ENCODE data around the gene MICB. TPM values are rescaled to one million over a fixed set of nuclear protein-coding genes. Genes with fewer than 3 reads are reported as not detected.
A peak's percentile ranks its signal among the peaks of the same experiment; 100 is the strongest.

The MICB gene
- total and polyA plus RNA-seq, 9 of the 15 experiments (the other 6 are each of a cell fraction or from before 2014, with no cell fraction given), result 13.3 to 34.5 (median 19.8) TPM

DNA sequence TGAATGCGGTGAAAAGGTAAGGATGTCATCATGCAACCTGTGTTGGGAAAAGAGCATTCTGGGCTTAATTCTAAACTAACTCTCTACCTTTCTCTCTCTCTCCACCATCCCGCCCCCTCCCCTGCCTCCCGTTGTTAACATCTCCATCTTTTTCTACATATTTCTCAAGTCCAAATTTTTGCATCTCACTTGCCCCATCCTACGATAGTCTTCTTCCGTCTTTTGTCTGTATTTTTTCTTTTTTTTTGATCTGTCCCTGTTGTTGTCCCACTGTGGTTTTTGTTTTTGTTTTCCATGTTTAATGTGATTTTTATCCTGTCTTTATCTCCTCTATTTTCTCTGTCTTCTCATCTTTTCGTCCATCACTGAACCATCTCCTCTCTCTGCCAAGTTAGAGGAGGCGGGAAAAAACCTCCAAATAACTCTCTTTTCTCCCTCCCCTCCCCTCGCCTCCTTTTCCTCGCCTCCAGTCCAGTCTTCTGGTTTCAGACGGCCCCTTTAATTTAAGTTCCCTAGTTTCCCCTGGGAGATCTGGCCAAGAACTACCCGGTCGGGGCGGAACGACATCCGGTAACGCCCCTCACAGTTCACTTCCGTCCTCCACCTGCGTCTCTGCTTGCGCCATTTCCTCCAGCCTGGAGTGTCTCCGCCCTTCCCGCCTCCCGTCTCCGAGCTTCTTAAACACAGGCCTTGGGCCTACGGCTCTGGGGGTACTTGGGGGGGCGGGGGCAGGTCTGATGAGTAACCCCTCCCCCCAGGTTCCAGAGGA is 49.2 kb downstream of the MICB start, which contains the start of gene NFKBIL1 (continued):
- TF ChIP-seq, protein P1, sequence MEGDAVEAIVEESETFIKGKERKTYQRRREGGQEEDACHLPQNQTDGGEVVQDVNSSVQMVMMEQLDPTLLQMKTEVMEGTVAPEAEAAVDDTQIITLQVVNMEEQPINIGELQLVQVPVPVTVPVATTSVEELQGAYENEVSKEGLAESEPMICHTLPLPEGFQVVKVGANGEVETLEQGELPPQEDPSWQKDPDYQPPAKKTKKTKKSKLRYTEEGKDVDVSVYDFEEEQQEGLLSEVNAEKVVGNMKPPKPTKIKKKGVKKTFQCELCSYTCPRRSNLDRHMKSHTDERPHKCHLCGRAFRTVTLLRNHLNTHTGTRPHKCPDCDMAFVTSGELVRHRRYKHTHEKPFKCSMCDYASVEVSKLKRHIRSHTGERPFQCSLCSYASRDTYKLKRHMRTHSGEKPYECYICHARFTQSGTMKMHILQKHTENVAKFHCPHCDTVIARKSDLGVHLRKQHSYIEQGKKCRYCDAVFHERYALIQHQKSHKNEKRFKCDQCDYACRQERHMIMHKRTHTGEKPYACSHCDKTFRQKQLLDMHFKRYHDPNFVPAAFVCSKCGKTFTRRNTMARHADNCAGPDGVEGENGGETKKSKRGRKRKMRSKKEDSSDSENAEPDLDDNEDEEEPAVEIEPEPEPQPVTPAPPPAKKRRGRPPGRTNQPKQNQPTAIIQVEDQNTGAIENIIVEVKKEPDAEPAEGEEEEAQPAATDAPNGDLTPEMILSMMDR (IDR thresholded peaks at IDR 0.05 in 2 of 3, conservative IDR thresholded peaks at IDR 0.05 in 1 of 3; ENCODE audit: insufficient read depth in 2 of 3, low read depth in 1 of 3, low read length in 3 of 3), result no peak; a peak in 1 of 6 replicates
- TF ChIP-seq MAFK (IDR thresholded peaks at IDR 0.05; ENCODE audit: low read length), result peak; percentile 27; the same call in 1 of the 2 replicates
- TF ChIP-seq EWSR1 (IDR thresholded peaks at IDR 0.05; ENCODE audit: borderline replicate concordance, low read depth, partially characterized antibody), result no peak
- peak; percentile 51; the same call in 1 of the 2 replicates for TF ChIP-seq BCOR (IDR thresholded peaks at IDR 0.05)
- no peak for TF ChIP-seq NUFIP1 (IDR thresholded peaks at IDR 0.05; ENCODE audit: partially characterized antibody)
- TF ChIP-seq ZNF644 (tag; IDR thresholded peaks at IDR 0.05; ENCODE audit: low read depth), result peak; percentile 83; the same call in 1 of the 2 replicates
- TF ChIP-seq MYNN (IDR thresholded peaks at IDR 0.05), result no peak
- no peak for TF ChIP-seq MYNN (CRISPR knock-in tag; IDR thresholded peaks at IDR 0.05)
- TF ChIP-seq KLF6 (CRISPR knock-in tag; IDR thresholded peaks at IDR 0.05; ENCODE audit: borderline replicate concordance), result peak; percentile 92
- 0 out of 4 replicates have a peak, but pooled peaks of 1 of the 2 experiments have one; percentile 33 for TF ChIP-seq TEAD1 (CRISPR knock-in tag; IDR thresholded peaks at IDR 0.05)
- TF ChIP-seq ZNF57 (CRISPR knock-in tag; IDR thresholded peaks at IDR 0.05), result 0 out of 2 replicates have a peak, but pooled peaks have one; percentile 38
- TF ChIP-seq EGR1 (conservative IDR thresholded peaks at IDR 0.05), result peak; percentile 63
- no peak for TF ChIP-seq GATA2 (CRISPR knock-in tag; IDR thresholded peaks at IDR 0.05)
- TF ChIP-seq, protein P2, sequence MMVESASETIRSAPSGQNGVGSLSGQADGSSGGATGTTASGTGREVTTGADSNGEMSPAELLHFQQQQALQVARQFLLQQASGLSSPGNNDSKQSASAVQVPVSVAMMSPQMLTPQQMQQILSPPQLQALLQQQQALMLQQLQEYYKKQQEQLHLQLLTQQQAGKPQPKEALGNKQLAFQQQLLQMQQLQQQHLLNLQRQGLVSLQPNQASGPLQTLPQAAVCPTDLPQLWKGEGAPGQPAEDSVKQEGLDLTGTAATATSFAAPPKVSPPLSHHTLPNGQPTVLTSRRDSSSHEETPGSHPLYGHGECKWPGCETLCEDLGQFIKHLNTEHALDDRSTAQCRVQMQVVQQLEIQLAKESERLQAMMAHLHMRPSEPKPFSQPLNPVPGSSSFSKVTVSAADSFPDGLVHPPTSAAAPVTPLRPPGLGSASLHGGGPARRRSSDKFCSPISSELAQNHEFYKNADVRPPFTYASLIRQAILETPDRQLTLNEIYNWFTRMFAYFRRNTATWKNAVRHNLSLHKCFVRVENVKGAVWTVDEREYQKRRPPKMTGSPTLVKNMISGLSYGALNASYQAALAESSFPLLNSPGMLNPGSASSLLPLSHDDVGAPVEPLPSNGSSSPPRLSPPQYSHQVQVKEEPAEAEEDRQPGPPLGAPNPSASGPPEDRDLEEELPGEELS (CRISPR knock-in tag; IDR thresholded peaks at IDR 0.05; ENCODE audit: borderline replicate concordance), result no peak
- peak in 1 of 2 experiments; percentile 81; a peak in 2 of 4 replicates for TF ChIP-seq RCOR1 (IDR thresholded peaks at IDR 0.05; ENCODE audit: borderline replicate concordance in 1 of 2, low read depth in 2 of 2, low read length in 2 of 2)
- 0 out of 2 replicates have a peak, but pooled peaks have one; percentile 20 for TF ChIP-seq BACH1 (tag; IDR thresholded peaks at IDR 0.05)
- TF ChIP-seq, protein P3, sequence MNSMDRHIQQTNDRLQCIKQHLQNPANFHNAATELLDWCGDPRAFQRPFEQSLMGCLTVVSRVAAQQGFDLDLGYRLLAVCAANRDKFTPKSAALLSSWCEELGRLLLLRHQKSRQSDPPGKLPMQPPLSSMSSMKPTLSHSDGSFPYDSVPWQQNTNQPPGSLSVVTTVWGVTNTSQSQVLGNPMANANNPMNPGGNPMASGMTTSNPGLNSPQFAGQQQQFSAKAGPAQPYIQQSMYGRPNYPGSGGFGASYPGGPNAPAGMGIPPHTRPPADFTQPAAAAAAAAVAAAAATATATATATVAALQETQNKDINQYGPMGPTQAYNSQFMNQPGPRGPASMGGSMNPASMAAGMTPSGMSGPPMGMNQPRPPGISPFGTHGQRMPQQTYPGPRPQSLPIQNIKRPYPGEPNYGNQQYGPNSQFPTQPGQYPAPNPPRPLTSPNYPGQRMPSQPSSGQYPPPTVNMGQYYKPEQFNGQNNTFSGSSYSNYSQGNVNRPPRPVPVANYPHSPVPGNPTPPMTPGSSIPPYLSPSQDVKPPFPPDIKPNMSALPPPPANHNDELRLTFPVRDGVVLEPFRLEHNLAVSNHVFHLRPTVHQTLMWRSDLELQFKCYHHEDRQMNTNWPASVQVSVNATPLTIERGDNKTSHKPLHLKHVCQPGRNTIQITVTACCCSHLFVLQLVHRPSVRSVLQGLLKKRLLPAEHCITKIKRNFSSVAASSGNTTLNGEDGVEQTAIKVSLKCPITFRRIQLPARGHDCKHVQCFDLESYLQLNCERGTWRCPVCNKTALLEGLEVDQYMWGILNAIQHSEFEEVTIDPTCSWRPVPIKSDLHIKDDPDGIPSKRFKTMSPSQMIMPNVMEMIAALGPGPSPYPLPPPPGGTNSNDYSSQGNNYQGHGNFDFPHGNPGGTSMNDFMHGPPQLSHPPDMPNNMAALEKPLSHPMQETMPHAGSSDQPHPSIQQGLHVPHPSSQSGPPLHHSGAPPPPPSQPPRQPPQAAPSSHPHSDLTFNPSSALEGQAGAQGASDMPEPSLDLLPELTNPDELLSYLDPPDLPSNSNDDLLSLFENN (IDR thresholded peaks at IDR 0.05; ENCODE audit: low read depth in 2 of 2, low read length in 2 of 2), result peak in 1 of 2 experiments; percentile 60; a peak in 1 of 4 replicates
- TF ChIP-seq ESRRA (IDR thresholded peaks at IDR 0.05; ENCODE audit: borderline replicate concordance, low read depth), result peak; percentile 69; the same call in 1 of the 2 replicates
- TF ChIP-seq DDX20 (tag; IDR thresholded peaks at IDR 0.05; ENCODE audit: low read depth), result no peak
- TF ChIP-seq ADNP (tag; IDR thresholded peaks at IDR 0.05), result no peak
- no peak for TF ChIP-seq CREBBP (IDR thresholded peaks at IDR 0.05; ENCODE audit: low read depth, low read length)

All from K562 (cell line).